Endothelial cell of umbilical vein (primary cell): ENCODE data around the gene THEM4. TPM values are rescaled to one million over a fixed set of nuclear protein-coding genes. Genes with fewer than 3 reads are reported as not detected.
"Not testable (repeated sequence)": the region's sequence is repeated elsewhere in the genome, so short reads cannot be mapped to it uniquely, and the experiment has no call there.

Experiments used
- BruUV-seq: library from RNA; stranded (reverse); fragments of 400-500 nt; replicated peaks from 2 replicates; lab custom pipeline; 2021; lab: Mats Ljungman, UMichigan
- CTCF ChIA-PET: fragments of 300-600, 350-600 bp; sonication (Branson Sonifier 250); formaldehyde crosslinking; loops from one replicate; lab custom pipeline; 2021; ENCODE audit warnings: antibody characterized with exemption, inconsistent platforms; lab: Charles Lee
- POLR2A ChIA-PET: fragments of 300-600, 350-600 bp; sonication (Branson Sonifier 250); formaldehyde crosslinking; loops from one replicate; lab custom pipeline; 2021; ENCODE audit warnings: antibody characterized with exemption, inconsistent platforms; lab: Charles Lee
- DNase-seq: peaks from one replicate; pipeline ENCODE4 v3.0.0-alpha.2; 2011; ENCODE audit warnings: low read depth, low spot score
- FAIRE-seq: peaks from 2 replicates; lab custom pipeline; 2011; peaks lifted over from hg19 to GRCh38; lab: Jason Lieb, UNC
- H2AFZ ChIP-seq: 2 replicates; pipeline ENCODE4 v1.6.0; 2012; ENCODE audit warnings: low read depth, low read length, control low read depth, inconsistent platforms
- H3K27ac ChIP-seq: 2 replicates; pipeline ENCODE4 v1.5.1; 2011; ENCODE audit warnings: low read depth, mild to moderate bottlenecking, control low read depth, low read length, moderate library complexity; ENCODE audit not compliant: insufficient read depth
- H3K27me3 ChIP-seq, 2 experiments: 2 replicates each; pipeline versions ENCODE4 v1.6.0 to v1.6.1; 2011; ENCODE audit warnings: low read length in 2 of 2, mixed read lengths in 1 of 2; ENCODE audit not compliant: control insufficient read depth in 2 of 2, insufficient read depth in 2 of 2
- H3K36me3 ChIP-seq, 2 experiments: 2 replicates in 1 of 2; 3 replicates in 1 of 2; pipeline ENCODE4 v1.5.1; 2011; ENCODE audit warnings: low read length in 2 of 2, mild to moderate bottlenecking in 1 of 2, moderate library complexity in 1 of 2; ENCODE audit not compliant: control insufficient read depth in 2 of 2, insufficient read depth in 2 of 2; ENCODE audit errors: extremely low read depth in 1 of 2
- H3K4me1 ChIP-seq: 3 replicates; pipeline ENCODE4 v1.5.1; 2011; ENCODE audit warnings: mild to moderate bottlenecking, low read length; ENCODE audit not compliant: control insufficient read depth, insufficient read depth; ENCODE audit errors: extremely low read depth
- H3K4me2 ChIP-seq: 2 replicates; pipeline ENCODE4 v1.6.1; 2011; ENCODE audit warnings: low read length, control low read depth, mixed read lengths; ENCODE audit not compliant: insufficient read depth
- H3K4me3 ChIP-seq, 3 experiments: fragments of 200-600 bp in 1 of 3; sonication (generic), shearing (Covaris generic) in 1 of 3; replicated peaks in 1 of 3; 2 replicates each; pipeline ENCODE4 v1.5.1; 2011 to 2016; ENCODE audit warnings: control low read depth in 3 of 3, low read length in 3 of 3, mild to moderate bottlenecking in 2 of 3, inconsistent platforms in 1 of 3, low read depth in 1 of 3, moderate library complexity in 1 of 3; ENCODE audit not compliant: insufficient read depth in 1 of 3
- H3K79me2 ChIP-seq: 2 replicates; pipeline ENCODE4 v1.6.0; 2012; ENCODE audit warnings: low read length, inconsistent platforms; ENCODE audit not compliant: control insufficient read depth, insufficient read depth
- H3K9ac ChIP-seq: replicated peaks from 2 replicates; pipeline ENCODE3; 2011; ENCODE audit warnings: low read length, control low read depth; ENCODE audit not compliant: insufficient read depth; ENCODE audit errors: extremely low read depth
- H3K9me1 ChIP-seq: replicated peaks from 3 replicates; pipeline ENCODE4 v1.6.0; 2011; ENCODE audit warnings: mild to moderate bottlenecking, low read length; ENCODE audit not compliant: control insufficient read depth, insufficient read depth; ENCODE audit errors: extremely low read depth
- H3K9me3 ChIP-seq: replicated peaks from 2 replicates; pipeline ENCODE4 v1.5.1; 2012; ENCODE audit warnings: low read length, inconsistent platforms; ENCODE audit not compliant: control insufficient read depth, insufficient read depth
- H4K20me1 ChIP-seq: replicated peaks from 2 replicates; pipeline ENCODE3; 2011; ENCODE audit warnings: mild to moderate bottlenecking, low read length; ENCODE audit not compliant: control insufficient read depth, insufficient read depth; ENCODE audit errors: extremely low read depth
- EZH2 ChIP-seq: IDR thresholded peaks from 2 replicates; pipeline ENCODE4 v1.6.1; 2012; ENCODE audit warnings: borderline replicate concordance, low read depth, mild to moderate bottlenecking, moderate library complexity, low read length, inconsistent platforms; ENCODE audit not compliant: severe bottlenecking
- FOS ChIP-seq: IDR thresholded peaks from 2 replicates; pipeline ENCODE4 v1.6.1; 2011; ENCODE audit warnings: mild to moderate bottlenecking, low read length, moderate library complexity, borderline replicate concordance; ENCODE audit not compliant: insufficient read depth
- GATA2 ChIP-seq: IDR thresholded peaks from 2 replicates; pipeline ENCODE4 v1.7.0; 2011; ENCODE audit warnings: low read depth, mild to moderate bottlenecking, moderate library complexity, mixed read lengths, low read length; ENCODE audit not compliant: insufficient read length, insufficient read depth
- JUN ChIP-seq: IDR thresholded peaks from 2 replicates; pipeline ENCODE4 v1.6.1; 2011; ENCODE audit warnings: borderline replicate concordance, low read depth; ENCODE audit not compliant: insufficient read length, insufficient read depth
- MAX ChIP-seq: IDR thresholded peaks from 2 replicates; pipeline ENCODE4 v1.6.1; 2011; ENCODE audit not compliant: insufficient read depth, insufficient read length
- MYC ChIP-seq: IDR thresholded peaks from one replicate; pipeline ENCODE4 v1.6.1; 2011; ENCODE audit warnings: mild to moderate bottlenecking, low read depth, low read length
- POLR2A ChIP-seq: IDR thresholded peaks from 2 replicates; pipeline ENCODE4 v1.6.1; 2012; ENCODE audit warnings: low read depth, mild to moderate bottlenecking, control low read depth, low read length
- POLR2AphosphoS5 ChIP-seq: IDR thresholded peaks from 2 replicates; pipeline ENCODE4 v1.6.1; 2012; ENCODE audit warnings: low read depth, mild to moderate bottlenecking, control low read depth, low read length, moderate library complexity; ENCODE audit not compliant: insufficient read depth
- dilution Hi-C: fragments of 300-500 bp; cut with MboI; formaldehyde crosslinking; loops from one replicate; pipeline ENCODE4 v1.15.0; 2019; ENCODE audit warnings: low sequenced_read_pairs; ENCODE audit not compliant: extremely low pct_ligation_motif_present
- intact Hi-C: fragments of 100-400 bp; cut with micrococcal nuclease; formaldehyde crosslinking; loops from one replicate; pipeline ENCODE4 v1.10.0; 2022
- polyA plus RNA-seq, 4 experiments: library from polyadenylated mRNA; depleted of rRNA in 3 of 4; stranded (reverse) in 3 of 4; unstranded in 1 of 4; fragments of >200 nt; gene quantifications; 2 replicates each; pipeline versions ENCODE4 v1.2.1 to v1.2.3, GENCODE V29; 2011 to 2012; ENCODE audit warnings: missing spikeins in 1 of 4
- total RNA-seq: library from RNA; stranded (reverse); gene quantifications from 2 replicates; pipeline ENCODE4 v1.2.3, GENCODE V29; 2021
- TF ChIP-seq, protein P1 (sequence below), 2 donors: IDR thresholded peaks; 1 replicate in 1 of 2; 2 replicates in 1 of 2; pipeline ENCODE4 v1.5.1; 2011; ENCODE audit warnings: low read length in 2 of 2, mild to moderate bottlenecking in 2 of 2, moderate library complexity in 2 of 2, control low read depth in 1 of 2, inconsistent platforms in 1 of 2, low read depth in 1 of 2; ENCODE audit not compliant: insufficient read depth in 1 of 2; ENCODE audit errors: extremely low read depth in 1 of 2

Gene THEM4
- total and polyA plus RNA-seq, 2 donors (not counting 3 experiments of a cell fraction or from before 2014, with no cell fraction given), result 22.3 to 24.9 TPM

GRCh38 chr1:151902858-151903257 is 6.5 kb downstream of the THEM4 start:
- Histone ChIP-seq H4K20me1 (no peaks in the 10 kb centered on the region), H2AFZ (no peak overlapping the region), H3K4me2 (no peak overlapping the region), H3K27ac (no peak overlapping the region), H3K4me3 (no peak overlapping the region), H3K27me3 (no peaks in the 10 kb centered on the region), H3K9me3 (no peaks in the 10 kb centered on the region), H3K9ac (no peak overlapping the region), H3K36me3 (no peaks in the 10 kb centered on the region), H3K4me1 (peaks cover 29% of the 10 kb centered on the region), H3K9me1 (no peaks in the 10 kb centered on the region), H3K79me2 (peaks cover 45% of the 10 kb centered on the region)
- ChIA-PET POLR2A (no interaction called here), CTCF (no interaction called here)
- dilution Hi-C loops, result loop anchor here (25.0 kb wide), 1 partner anchor 109 kb away; no protein-coding TSS in a partner anchor
- intact Hi-C loops, result no loop called here
- DNase-seq (no peak), FAIRE-seq (no peak)
- TF ChIP-seq POLR2A, result no peak
- no peak for TF ChIP-seq EZH2
- TF ChIP-seq GATA2, result no peak
- no peak for TF ChIP-seq MYC
- no peak for TF ChIP-seq POLR2AphosphoS5
- TF ChIP-seq JUN, result no peak
- no peak for TF ChIP-seq FOS
- TF ChIP-seq, protein P1, sequence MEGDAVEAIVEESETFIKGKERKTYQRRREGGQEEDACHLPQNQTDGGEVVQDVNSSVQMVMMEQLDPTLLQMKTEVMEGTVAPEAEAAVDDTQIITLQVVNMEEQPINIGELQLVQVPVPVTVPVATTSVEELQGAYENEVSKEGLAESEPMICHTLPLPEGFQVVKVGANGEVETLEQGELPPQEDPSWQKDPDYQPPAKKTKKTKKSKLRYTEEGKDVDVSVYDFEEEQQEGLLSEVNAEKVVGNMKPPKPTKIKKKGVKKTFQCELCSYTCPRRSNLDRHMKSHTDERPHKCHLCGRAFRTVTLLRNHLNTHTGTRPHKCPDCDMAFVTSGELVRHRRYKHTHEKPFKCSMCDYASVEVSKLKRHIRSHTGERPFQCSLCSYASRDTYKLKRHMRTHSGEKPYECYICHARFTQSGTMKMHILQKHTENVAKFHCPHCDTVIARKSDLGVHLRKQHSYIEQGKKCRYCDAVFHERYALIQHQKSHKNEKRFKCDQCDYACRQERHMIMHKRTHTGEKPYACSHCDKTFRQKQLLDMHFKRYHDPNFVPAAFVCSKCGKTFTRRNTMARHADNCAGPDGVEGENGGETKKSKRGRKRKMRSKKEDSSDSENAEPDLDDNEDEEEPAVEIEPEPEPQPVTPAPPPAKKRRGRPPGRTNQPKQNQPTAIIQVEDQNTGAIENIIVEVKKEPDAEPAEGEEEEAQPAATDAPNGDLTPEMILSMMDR (IDR thresholded peaks at IDR 0.05; ENCODE audit: extremely low read depth in 1 of 2, insufficient read depth in 1 of 2, low read depth in 1 of 2, low read length in 2 of 2), result no peak
- TF ChIP-seq MAX, result no peak
- BruUV-seq, result no TSS peak

DNA sequence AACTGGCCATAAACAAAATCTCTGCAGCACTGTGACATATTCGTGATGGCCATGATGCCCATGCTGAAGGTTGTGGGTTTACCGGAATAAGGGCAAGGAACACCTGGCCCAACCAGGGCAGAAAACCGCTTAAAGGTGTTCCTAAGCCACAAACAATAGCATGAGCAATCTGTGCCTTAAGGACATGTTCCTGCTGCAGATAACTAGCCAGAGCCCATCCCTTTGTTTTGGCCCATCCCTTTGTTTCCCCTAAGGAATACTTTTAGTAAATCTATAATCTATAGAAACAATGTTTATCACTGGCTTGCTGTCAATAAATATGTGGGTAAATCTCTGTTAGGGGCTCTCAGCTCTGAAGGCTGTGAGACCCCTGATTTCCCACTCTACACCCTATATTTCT is 8.5 kb downstream of the THEM4 start:
- dilution Hi-C loops, result loop anchor here (25.0 kb wide), 1 partner anchor 111 kb away; no protein-coding TSS in a partner anchor
- intact Hi-C loops, result not testable (repeated sequence)

More for the DNA sequence above, 8.5 kb downstream of the THEM4 start:
- H3K4me3 ChIP-seq, H3K27ac ChIP-seq, H3K9me1 ChIP-seq, DNase-seq, H3K9me3 ChIP-seq, H3K27me3 ChIP-seq, H4K20me1 ChIP-seq, POLR2A ChIA-PET, H3K4me2 ChIP-seq, H2AFZ ChIP-seq, H3K9ac ChIP-seq, BruUV-seq, H3K36me3 ChIP-seq, FAIRE-seq: not testable (repeated sequence)
- H3K79me2 ChIP-seq, result peaks cover 38% of the 10 kb centered on the region
- peaks cover 26% of the 10 kb centered on the region for H3K4me1 ChIP-seq
- CTCF ChIA-PET, result interaction anchor here (1.2 to 2.5 kb wide), 3 partner anchors 8 to 134 kb away, joined by 5 to 17 read pairs (median 5); partner anchors contain the start of gene THEM4
